Hematopoietic multipotent progenitor cell treated with erythropoietin and hydrocortisone succinate and interleukin-3 and kit ligand, for 6 days (in vitro differentiated cells): Measurements from ENCODE around the gene THTPA.
A peak's percentile ranks its signal among the peaks of the same experiment; 100 is the strongest.
"Not testable (repeated sequence)": the region's sequence is repeated elsewhere in the genome, so short reads cannot be mapped to it uniquely, and the experiment has no call there.

Experiments used
- DNase-seq: peaks from one replicate; pipeline ENCODE4 v3.0.0-alpha.2; 2015

Gene THTPA

GRCh38 chr14:23568021-23568599 lies 12.0 kb downstream of the THTPA start:
- DNase-seq, result no peak

DNA sequence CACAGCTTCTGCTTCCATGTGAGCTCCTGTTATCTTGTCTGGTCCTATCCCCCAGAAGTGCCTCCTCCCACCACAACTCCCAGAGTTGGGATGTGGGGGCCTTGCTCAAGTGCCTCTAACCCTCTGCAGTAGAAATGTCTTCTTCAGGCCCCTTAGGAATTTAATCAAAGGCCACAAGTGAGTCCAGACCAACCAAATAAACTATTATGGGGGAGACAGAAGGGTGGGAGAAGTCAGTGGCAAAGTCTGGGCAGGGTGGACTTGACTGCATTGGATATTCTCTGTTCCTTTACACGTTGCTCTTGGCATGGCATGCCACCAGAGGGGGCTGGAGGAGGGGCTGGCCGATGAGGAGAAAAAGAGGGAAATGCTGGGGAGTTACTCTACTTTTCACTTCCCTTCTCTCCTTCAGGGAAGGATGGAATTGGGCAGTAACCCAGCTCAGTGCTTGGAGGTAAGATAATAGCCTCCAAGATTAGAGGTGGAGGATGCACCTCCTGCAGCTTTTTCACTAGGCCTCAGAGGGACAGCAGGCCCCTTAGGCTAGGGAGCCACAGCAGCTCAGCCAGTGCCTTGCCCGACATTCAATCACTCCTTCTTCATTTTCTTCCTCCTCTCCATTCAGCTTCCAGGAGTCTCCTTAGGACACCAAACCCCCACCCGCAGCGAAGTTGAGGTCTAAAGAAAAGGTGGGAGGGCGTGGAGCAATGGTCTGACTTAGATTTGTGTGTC lies 12.7 kb downstream of the THTPA start:
- peak; percentile 76 for DNase-seq

DNA sequence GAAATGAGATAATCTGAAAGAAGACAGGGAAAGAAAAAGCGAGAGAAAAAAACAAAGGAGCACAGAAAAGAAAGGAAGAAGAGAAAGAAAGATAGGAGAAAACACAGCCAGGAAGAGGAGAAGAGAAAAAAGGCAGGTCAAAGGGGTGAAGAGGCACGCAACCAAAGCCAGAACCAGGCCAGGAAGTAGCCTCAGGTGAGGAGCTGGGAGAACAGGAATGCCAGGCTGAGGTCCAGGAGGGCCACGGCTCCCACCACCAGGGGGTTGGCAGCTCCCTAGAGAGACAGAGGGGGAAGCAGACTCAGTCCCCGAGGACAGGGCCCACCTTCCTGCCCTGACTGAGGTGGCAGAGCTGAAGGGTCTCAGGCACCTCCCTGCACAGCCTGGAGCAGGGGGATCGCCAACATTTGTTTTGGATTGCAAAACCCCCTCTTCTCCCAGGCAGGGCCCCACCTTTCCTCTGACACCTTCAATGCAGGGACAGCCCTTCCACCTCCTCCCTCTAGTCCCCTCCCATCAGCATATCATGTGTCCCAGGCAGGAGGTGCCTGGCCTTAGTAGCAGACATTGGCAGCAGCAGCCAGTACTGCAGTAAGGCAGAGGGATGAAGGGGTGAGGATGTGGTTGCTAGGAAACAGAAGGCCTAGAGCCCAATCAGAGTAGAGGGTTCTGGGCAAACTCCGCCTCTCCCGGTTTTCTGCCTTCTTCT lies 13.5 kb downstream of the THTPA start:
- DNase-seq, result peak; percentile 71

DNA sequence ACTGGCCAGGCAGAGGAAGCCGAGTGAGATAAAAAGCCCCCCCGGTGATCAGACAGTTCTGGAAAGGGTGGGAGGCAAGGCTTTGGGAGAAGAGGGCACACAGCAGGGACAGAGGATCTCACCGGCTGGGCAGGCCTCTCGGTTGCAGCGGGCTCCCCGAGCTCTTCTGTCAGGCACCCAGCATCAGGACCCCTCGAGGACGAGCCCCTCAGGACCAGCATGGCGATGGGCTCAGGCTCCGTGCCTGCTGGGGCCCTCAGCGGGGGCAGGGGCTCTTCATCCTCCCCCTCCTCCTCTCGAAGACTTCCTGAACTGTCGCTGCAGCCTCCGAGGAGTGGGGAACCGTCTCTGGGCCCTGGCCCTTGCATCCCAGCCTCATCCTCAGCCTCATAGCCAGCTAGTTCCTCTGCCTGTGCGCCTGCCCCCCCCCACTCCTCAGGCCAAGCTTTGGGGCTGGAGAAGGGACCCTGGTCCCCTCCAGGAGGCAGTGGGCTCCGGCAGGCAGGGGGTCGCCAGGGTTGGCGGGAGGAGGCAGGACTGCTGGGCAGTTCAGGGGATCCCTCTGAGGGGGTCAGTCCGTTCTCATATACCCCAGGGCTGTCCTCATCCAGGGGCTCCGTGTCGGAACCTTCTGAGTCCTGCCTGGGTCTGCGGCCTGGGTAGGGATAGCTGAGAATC lies 14.9 kb downstream of the THTPA start:
- DNase-seq, result no peak

GRCh38 chr14:23571701-23572523 lies 15.8 kb downstream of the THTPA start:
- DNase-seq, result no peak

- DNase-seq, result no peak
Measured at GRCh38 chr14:23572524-23572828, 16.4 kb downstream of the THTPA start.

DNA sequence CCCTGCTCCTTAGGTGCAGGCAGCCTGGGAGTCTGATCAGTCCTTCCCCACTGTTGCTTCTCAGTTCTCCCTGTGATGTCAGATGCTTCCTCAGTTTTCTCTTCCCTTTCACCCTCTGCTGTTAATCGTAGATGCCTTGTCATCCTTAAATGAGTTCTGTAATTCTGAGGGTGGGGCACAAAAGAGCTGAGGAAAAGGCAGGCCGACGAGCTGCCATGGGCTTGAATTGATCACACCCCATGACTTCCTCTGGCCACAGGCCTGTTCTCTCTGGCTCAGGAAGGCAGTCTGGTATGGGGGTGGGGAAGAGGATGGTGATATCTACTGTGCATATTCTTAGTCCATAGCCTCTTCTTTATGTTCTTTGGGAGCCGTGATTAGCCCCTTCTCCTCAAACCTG lies 16.8 kb downstream of the THTPA start:
- peak; percentile 63 for DNase-seq

DNA sequence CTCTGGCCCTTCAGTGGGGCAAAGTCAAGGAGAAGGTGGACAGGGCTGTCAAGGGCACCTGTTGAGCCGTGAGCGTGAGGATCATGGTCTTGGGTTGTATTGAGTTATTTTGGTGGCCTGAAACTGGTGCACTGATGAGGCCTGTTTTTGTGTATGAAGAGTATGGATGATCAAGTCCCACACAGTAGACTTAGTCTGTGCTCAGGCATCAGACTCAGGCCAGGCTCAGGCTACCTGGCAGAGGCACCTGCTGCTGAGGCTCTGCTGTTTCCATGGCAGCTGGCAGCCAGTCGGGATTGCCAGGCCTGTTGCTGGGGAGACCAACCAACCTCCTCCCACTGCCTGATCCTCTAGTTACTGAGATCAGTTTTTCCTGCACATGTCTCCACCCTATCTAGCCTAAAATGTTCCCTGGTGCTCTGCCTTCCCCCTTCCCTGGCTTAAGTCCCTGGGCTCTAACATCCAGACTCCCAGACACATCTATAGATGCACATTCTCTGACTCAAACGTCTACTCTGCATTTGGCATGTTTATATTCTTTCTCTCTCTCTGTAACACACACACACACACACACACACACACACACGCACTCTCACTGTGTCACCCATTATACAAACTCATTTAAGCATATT lies 17.4 kb downstream of the THTPA start:
- DNase-seq, result no peak

DNA sequence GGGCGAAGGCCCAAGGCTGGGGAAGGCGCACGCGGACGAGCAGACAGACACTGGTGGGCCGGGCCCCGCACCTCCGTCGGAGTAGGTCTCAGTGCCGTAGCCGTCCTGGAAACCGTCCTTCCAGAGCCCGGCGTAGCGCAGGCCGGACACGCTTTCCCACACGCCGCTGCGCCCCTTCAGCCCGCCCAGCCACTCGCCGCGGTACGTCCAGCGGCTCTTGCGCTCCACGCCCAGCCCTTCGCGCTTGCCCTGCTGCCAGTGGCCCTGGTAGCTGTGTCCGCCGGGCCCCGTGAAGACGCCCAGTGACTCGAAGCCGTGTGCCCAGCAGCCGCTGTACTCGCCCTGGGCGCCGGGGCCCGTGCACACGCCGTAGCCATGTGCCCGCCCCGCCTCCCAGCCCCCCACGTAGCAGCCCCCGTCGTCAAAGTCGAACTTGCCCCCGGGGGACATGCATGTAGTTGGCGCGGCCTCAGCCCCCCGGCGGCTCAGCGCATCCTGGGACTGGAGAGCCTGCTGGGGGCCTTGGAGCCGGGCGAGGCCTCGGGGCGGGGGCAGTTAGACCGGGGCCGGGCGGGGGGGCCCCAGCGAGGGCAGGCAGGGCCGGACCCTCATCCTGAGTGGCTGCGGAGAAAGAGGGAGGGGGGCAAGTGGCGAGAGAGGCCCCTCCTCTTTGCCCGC lies 21.1 kb downstream of the THTPA start:
- DNase-seq, result no peak

DNA sequence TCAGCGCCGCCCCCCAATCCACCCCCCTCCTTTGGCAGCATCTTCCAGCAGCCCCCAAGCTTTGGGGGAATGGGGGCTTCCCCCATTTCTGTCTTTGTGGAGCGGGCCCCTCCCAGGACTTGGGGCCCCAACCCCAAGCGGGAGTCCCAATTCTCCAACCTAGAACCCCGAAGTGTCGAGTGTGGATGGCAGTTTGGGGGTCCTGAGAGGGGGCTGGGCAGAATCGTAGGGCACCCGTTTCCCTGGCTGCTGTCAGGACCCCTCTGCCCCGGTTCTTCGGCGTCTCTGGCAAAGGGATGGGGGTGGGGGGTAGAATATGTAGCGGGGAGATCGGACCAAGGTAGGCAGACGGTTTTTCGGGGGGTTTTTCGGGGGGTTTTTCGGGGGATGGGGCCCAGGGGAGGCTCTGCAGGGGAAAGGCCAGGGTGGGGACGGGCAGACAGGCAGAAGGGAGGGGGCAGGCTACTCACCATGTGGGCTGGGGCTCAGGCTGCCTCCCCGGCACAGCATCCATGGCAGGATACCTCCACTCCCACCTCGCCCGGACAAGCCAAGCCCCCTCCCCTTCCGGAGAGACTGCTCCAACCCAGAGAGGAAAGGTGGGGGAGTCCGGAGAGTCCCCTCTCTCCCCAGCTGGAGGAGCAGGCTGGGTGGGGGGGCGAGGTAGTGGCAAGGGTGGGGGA lies 21.8 kb downstream of the THTPA start:
- DNase-seq, result no peak

GRCh38 chr14:23578560-23579310 lies 22.7 kb downstream of the THTPA start, which contains the start of gene JPH4:
JPH4 (minus strand) TSS chr14:23578790; CDS start chr14:23577453, 1,337 bp downstream.
- no peak for DNase-seq

DNA sequence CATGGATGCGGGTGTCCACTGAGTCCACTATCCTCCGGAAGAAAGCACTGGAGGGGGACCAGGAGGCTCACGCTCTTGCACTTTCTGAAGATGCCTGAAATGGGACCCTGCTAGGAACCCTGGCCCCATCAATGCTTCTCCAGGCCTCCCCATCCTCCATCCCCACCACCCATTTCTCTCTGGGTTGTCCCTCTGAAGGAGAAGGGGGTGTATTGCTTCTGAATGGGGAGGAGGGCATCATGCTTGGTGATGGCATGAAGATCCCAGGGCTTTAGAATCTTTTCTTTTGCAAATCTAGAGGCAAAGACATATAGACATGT lies 23.2 kb downstream of the THTPA start:
- no peak for DNase-seq

GRCh38 chr14:23579739-23580138 lies 23.7 kb downstream of the THTPA start:
- DNase-seq, result no peak

DNA sequence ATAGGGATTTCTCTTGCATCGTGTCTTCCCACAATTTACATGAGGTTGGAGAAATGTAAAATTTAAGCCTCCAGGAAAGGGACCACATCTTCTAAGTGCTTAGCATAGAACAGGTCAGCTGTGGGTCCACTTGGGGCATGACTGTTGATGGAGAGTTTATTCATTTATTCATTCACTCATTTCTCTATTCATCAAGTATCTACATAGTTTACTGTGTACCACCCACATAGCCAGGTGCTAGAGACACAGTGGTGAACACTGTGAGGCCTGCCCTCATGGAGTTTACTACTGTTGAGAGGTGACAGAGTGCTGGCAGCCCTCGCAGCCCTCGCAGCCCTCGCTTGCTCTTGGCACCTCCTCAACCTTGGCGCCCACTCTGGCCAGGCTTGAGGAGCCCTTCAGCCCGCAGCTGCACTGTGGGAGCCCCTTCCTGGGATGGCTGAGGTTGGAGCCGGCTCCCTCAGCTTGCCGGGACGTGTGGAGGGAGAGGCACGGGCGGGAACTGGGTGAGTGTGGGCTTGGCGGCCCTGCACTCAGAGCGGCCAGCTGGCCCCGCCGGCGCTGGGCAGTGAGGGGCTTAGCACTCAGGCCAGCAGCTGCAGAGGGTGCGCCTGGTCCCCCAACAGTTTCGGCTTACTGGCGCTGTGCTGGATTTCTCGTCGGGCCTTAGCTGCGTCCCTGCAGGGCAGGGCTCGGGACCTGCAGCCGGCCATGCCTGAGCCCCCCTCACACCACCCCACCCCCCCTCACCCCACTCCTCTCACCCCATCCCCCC lies 24.3 kb downstream of the THTPA start:
- no peak for DNase-seq

DNA sequence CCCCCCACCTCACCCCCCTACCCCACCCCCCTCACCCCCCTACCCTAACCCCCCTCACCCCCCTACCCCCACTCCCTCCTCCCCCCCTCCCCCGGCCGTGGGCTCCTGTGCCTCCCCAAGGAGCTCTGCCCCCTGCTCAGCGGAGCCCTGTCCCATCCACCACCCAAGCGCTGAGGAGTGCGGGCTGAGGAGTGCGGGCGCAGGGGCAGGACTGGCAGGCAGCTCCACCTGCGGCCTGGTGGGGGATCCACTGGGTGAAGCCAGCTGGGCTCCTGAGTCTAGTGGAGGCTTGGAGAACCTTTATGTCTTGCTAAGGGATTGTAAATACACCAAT lies 24.8 kb downstream of the THTPA start:
- DNase-seq, result no peak

DNA sequence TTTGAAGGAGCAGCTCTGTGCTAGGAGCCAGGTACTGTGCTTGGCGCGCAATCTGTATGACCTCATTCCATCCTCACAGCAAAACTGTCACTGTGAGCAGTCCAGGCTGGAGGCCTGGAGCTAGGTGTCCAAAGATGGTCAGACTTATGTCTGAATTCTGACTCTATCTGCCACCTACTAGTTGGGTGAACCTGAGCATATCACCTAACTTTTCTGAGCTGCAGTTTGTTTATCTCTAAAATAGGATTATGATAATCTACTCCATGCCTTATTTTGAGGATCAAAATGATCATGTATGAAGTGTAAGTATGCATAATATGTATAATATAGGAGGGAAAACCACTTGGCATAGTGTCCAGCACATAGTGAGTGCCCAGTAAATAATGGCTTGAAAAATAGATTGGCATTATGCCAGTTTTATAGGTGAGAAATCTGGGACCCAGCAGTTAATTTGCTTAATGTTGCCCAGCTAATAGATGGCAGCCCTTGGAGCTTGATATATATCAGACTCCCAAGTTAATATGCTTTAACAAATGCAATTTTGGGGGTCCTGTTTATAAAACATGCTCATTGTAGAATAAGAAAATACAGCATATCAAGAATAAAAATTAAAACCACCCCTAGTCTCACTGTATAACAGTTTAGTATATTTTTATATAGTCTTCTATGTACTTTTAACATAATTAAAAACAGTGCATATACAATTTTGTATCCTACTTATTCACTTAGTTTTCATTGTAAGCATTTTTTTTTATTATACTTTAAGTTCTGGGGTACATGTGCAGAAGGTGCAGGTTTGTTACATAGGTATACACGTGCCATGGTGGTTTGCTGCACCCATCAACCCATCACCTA lies 27.1 kb downstream of the THTPA start:
- no peak for DNase-seq

DNA sequence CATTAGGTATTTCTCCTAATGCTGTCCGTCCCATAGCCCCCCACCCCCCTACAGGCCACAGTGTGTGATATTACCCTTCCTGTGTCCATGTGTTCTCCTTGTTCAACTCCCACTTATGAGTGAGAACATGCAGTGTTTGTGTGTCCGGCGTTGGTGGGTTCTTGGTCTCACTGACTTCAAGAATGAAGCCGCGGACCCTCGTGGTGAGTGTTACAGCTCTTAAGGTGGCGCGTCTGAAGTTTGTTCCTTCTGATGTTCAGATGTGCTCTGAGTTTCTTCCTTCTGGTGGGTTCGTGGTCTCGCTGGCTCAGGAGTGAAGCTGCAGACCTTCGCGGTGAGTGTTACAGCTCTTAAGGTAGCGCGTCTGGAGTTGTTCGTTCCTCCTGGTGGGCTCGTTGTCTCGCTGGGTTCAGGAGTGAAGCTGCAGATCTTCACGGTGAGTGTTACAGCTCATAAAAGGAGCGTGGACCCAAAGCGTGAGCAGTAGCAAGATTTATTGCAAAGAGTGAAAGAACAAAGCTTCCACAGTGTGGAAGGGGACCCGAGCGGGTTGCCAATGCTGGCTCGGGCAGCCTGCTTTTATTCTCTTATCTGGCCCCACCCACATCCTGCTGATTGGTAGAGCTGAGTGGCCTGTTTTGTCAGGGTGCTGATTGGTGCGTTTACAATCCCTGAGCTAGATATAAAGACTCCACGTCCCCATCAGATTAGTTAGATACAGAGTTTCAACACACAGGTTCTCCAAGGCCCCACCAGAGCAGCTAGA lies 27.9 kb downstream of the THTPA start:
- not testable (repeated sequence) for DNase-seq
